HG02759 (cell line): ENCODE measurements around the gene VPS13D.

ENCODE experiments used
- ATAC-seq: cut with Tn5 transposase; IDR thresholded peaks from one replicate; pipeline ENCODE4 v1.9.1; 2021; ENCODE audit warnings: mild to moderate bottlenecking, moderate library complexity; ENCODE audit not compliant: unreplicated experiment

VPS13D gene

DNA sequence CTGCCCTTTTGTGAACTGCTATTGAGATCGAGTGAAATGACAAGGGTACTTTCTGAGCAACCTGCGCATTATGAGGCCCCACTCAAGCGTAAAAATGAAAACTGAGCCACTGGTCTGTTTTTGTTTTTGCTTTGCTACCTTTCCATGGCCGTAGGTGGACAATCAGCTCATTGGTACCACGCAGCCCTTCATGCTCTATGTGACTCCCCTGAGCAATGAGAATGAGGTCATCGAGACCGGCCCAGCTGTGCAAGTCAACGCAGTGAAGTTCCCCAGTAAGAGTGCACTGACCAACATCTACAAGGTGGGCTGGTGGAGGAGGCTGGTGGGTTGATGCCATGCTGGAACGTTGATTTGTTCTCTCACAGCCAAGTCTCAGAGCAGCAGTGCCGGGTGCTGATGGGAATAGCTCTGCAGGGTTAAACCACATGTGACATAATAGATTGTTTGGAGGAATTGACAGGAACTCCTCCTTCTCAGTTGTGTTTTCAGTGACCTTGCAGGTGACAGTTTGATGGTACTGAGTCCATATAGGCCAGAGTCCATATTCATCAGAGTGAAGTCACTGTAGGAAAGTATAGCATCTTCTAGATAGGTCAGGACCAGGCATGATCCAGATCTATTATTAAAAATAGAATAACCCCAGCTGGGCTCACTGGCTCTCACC, 170.3 kb downstream of the VPS13D start:
- no peak for ATAC-seq

DNA sequence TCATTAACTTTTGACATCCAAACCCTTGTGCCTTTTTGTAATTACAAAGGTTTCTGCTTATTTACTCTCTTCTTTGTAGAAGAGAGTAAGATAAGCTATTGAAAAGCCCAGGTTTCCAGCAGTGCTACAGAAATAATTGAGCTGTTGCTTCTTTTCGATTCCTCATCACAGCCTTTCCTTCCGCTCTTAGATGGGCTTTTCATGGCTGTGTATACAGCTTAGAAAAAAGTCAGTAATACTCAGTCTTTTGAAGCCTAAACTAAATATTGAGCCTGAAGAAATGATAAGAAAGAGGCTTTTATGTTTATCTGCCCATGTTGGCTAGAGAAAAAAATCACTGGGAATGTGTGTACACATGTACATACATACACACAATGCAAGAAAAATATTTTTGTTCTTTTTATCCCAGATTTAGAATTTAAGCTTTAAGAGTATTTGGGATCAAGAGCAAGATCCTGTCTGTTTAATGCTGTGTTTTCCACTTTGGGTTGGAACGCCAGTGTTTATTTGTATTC, 172.4 kb downstream of the VPS13D start:
- no peak for ATAC-seq

DNA sequence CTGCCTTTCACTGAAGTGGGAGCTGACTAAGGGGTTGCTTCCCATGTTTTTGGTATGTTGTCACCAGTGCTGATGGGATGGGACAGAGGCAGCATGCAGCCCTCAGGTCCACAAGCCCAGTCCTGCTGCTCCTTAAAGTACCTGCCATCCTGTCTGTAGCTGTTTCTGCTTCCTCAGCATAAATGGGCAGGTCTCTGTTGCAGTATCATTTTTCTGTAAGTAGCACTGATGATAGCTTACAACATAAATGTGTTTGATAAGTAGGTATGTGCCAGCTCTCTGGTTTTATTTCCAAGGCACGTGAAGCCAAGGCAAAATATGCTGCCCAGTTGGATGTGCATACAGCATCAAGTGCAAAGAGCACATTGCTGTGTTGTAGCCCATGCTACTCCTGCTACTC, 173.0 kb downstream of the VPS13D start:
- no peak for ATAC-seq

DNA sequence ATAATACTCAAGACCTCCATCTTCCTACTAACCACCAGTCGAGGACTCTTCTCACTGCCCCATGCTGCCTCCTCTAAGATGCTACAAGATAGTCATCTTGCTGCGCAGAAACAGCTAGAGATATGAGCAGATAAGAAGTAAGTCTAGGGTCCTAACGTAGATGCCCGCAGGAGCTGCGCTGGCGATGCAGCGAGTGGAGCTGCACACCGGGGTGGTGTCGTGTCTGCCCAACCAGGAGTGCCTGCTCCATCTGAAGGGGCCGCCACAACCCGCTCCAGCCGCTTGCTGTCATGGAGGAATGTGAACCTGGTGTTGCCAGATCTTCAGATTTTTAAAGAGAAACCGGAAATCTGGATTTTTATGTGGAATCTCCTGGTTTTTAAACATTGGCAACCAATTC, 175.1 kb downstream of the VPS13D start:
- no peak for ATAC-seq

DNA sequence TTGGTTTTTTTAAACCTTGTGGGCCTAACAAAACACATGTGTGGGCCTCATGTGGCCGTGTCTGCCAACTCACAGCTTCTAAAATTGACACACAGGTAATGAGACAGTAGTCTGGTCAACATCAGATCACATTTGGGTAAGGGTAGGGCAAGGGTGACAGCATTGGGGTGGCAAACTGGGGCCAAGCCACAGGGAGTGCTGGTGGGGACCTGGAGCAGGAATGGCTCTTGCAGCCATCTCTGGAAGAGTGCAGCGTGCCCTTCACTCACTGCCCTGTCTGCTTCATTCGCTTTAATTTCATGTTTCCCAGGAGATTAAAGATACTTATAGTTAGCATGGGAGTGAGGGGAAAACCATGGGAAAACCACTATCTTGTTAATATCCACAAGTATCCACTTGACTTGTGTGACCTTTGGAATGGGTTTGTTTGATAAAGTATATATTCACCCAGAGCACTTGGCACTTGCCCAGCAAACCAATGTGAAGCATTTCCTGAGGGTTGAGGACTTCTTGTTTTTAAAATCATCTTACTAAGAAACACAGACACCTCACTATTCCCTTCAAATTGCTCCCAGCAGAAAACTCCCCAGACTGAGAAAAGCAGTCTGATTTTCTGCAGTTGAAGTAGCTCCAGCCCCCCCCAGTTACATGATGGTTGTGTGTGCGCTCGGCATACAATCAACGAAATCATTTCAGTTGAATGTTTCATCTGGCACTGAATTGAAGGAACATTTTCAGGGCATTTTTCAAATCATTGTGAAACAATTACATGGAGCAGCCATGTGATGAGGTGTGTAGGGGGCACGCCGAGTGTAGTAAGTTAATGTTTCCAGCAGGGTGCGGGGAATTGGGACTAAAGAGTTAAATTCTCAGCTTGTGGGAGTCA, 175.7 kb downstream of the VPS13D start:
- ATAC-seq, result no peak

DNA sequence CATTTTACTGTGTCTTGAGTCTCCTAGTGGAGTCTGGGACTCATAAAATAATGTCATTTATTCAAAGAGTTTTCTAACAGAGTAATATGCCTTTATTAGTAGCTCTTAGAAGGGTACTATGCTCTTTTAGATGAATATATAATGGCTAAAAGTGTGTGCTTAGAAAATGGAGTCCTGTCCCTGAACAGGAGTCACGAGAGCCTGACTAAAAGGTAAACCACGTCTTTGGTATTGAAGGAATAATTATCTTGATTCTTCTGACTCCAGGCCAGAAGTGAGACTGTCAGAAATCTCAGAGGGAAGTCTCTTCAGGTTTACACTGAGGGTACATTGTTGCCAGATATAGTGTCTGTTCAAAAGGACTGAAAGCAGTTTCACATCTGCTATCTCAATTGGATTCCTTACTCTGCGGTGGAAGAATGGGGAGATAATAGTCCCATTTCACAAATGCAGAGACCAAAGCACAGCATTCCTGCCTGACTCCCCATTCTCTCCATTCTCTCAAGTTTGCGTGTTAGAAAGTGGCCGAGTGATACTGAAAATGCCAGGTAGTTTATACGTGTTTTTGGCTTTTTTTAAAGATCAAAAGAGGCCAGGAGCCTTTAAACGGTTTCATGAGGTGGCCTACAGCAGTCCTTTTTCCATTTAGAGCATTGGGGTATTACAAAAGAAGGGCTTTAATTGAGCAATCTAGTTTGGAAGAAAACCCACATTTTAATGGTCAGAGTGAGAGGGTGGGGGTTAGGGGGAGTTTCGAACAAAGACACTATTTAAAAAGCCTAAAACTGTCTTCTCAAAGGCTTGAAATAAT, 176.6 kb downstream of the VPS13D start:
- ATAC-seq, result no peak

DNA sequence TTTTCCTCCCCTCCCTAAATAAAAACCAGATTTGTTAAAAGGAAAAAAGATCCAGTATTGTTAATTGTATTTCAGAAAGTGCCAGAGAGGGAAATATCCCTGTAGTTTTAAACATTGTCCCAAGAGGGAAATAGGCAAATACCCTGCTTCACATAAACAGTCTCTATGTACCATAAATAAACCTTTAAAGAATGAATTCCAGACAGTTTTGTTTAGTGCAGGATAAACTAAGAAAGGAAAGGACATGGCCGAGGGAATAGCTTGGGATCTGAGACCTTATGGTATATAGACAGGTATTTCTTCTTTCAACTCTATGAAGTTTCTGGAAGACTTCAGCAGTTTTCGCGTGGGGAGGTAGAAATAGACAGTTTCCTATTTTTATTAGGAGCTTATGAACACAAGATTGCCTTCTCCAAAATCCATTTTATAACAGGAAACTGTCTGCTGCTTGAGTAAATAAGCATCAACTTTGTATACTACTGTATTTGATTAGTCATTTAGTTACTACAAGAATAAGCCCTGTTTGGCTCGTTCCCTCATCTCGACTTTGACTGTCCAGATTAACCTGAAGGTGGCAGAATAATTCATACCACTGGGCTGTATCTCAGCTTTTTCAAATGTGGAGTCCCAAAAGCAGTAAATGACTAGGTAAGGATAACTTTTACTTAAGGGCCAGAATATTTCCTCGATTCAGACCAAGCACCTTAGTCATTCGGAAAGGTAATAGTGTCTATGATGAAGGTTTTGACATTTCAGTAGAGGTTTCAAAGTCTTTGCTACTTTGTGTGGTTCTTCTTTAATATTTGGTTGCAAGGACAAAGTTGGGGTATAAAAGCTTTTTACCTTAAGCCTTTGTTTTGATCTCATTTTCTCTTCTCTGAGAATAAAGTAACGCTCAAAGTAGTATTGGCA, 177.5 kb downstream of the VPS13D start:
- ATAC-seq, result no peak

DNA sequence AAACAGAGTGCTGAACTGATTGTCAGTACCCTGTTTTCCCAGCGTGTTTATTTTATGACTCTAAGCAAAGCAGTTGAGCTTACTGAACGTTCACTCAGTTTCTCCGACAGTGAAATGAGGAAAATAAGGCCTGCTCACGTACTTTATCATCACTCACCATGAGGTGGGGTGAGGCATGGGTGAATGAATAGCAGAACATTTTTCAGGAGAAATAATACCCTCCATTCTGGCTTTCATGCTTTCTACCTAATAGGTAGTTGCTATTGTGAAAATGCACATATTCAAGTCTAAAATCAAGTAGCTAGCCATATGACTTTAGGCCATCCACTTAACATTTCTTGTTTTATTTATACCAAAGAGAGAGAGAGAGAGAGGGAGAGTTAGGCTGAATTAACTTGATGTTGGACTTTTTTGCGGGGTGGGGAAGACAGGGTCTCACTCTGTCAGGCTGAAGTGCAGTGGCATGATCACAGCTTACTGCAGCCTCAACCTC, 178.2 kb downstream of the VPS13D start:
- no peak for ATAC-seq

DNA sequence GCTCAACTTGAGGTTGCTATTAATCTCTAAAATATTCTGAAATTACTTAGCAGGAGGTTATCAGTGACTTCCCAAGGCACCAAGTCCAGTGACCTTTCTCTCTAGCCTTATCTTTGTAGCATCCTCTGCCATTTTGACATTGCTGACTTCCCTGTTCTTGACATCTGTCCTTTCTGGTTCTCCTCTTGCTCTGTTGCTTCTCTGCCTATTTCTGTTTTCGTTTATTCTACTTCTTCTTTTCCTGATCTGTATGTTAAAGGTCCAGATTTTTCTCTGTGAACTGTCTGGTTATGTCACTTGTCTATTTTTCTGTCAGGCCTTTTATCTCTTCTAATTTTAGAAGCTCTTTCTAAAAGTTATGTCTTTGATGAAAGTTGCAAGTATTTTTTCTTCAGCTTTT, 178.8 kb downstream of the VPS13D start:
- ATAC-seq, result no peak

DNA sequence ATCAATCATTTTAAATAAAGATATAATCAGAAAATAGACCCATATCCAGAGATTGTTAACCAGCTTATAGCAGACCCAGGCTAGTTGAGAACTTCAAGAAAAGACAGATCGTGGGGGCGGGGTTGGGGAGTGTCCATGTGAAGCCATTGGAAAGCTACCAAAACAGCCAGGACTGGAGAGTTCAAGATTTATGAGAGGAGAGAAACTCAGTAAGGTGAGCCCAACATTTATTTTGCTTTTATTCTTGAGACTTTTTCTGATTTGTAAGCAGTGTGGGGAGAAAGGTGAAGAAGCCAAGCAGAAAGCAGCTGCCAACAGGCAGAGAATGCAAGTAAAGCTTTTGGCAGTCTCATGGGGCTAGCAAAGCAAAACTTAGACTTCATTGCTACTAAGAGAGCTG, 179.9 kb downstream of the VPS13D start:
- no peak for ATAC-seq

DNA sequence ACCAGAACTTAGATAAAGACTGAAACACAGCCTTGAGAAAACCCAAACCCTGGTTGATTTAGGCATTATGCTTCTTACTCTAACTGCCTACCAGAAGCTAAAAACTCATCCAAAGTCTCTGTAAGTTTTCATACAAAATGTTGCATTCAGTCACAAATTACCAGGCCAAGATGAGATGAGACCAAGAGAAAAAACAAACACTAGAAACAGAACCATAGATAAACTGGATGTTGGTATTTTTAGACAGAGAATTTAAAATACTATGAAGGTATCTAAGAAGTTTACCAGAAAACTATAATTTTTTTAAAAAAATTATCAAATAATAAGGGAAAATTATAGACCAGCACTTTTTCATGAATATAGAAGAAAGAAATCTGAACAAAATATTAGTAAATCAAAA, 180.5 kb downstream of the VPS13D start:
- ATAC-seq, result no peak

DNA sequence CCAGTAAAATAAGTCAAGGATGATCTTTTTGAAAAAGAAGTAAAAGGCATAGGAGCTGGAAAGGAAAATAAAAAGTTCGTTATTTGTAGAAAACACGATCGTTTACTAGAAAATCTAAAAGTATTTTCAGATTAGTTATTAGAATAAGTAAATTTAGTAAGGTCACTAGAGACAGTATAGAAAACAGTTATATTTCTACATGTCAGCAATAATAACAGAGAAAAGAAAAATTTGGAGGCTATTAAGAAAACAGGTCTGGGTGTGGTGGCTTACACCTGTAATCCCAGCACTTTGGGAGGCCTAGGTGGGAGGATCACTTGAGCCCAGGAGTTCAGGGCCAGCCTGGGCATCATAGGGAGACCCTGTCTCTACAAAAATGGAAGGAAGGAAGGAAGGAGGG, 181.3 kb downstream of the VPS13D start:
- ATAC-seq, result no peak

DNA sequence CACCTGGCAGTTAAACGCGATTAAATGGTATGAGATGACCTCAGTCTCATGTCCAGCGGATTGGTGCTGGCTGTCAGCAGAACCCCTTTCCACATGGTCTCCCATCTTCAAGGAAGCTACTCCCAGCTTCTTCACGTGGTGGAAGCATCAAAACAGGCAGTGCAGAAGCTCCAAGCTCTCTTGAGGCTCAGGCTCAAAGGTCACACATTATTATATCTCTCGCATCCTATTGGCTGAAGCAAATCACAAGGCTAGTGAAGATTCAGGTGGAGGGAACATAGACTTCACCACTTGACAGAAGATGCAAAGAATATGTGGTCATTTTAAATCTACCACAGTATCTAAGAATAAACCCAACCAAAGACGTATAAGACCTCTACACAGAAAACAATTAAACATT, 181.9 kb downstream of the VPS13D start:
- ATAC-seq, result no peak

DNA sequence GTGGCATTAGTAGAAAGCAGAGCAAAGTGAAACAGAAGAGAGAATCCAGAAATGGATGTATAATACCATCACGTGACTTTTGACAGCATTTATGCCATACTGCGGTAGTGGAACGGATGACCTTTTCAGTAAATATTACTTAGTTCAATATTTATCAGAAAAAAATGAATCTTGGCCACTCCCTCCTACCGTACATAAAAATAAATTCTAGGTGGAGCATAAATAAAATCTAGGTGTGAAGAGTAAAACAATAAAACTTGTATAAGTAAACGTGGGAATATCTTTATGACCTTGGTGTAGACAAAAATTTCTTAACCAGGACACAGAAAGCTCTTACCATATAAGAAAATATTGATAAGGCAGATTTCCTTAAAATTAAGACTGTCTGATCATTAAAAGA, 182.6 kb downstream of the VPS13D start:
- ATAC-seq, result no peak

DNA sequence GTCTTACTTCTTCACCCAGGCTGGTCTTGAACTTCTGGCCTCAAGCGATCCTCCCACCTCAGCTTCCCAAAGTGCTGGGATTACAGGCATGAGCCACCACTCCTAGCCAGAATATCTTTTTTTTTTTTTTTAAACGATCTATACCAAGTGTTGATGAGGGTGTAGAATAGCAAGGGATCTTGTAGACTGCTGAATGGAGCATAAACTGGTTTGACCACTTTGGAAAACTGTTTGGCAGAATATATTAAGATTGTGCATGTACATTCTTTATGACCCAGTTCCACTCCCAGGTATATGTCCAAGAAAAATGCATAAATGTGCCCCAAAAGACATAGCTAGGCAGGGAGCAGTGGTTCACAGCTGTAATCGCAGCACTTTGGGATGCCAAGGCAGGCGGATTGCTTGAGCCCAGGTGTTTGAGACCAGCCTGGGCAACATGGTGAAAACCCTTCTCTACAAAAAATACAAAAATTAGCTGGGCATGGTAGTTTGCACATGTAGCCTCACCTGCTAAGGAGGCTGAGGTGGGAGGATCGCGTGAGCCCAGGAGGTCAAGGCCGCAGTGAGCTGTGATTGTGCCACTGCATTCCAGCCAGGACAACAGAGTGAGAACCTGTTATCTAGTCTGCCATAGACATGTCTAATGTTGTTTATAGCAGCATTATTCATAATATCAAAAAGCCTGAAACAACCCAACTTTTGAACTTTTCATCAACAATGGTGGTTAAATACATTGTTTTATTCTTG, 184.0 kb downstream of the VPS13D start:
- ATAC-seq, result no peak

DNA sequence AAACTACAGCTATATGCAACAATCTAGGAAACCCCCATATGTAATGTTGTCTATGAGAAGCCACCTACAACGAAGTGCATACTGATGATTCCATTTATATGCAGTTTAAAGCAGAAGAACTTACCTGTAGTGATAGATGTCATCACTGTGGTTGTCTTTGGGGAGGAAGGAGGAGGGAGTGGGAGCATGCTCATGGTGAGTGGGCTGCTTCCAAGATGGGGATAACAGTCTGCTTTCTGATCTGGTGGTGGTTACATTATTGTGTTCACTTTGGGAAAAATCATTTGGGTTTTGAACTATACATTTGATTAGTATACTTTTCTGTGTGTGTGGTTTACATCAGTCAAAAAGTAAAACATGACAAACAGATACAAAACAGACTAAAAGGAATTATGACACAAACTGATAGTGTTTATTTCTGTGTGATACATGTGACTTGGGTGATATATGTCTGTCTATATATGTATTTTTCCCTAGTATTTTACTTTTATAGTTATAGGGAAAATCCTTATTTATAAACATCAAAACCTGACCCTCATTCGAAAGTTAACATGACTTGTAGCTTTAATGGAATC, 184.7 kb downstream of the VPS13D start:
- no peak for ATAC-seq

DNA sequence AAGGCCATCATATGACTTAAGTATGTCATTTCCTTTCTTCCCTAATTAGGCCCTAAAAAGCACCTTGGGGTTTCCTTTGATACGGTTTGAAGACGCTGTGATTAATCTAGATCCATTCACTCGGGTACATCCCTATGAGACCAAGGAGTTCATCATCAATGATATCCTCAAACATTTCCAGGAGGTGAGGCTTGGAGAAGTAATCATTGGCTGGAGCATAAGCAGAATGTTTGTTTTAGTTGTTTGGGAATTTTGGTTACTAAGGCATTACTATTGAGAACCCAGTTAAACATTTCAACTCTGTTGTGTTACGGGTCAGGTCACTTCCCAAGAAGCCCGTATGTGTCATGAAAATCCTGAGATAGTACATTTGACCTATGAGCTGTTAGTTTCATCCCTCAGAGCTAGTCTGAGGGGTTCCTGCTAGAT, 185.2 kb downstream of the VPS13D start:
- ATAC-seq, result no peak

DNA sequence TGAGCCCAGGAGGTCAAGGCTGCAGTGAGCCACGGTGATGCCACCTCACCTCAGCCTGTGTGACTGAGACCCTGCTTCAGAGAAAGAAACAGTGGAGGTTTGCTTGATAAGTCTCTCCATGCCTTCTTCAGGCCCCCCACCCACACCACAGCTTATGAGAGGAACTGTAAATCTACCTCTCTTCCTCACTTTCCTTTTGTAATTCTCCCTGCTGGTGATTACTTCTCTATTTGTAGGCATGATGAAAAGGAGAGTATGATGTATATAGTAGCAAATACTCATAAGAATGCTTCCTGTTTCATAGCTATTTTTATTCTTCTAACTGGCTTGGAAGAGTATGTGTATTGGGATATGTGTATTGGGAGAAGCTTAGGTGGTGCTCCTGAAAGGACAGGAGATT, 186.3 kb downstream of the VPS13D start:
- no peak for ATAC-seq

DNA sequence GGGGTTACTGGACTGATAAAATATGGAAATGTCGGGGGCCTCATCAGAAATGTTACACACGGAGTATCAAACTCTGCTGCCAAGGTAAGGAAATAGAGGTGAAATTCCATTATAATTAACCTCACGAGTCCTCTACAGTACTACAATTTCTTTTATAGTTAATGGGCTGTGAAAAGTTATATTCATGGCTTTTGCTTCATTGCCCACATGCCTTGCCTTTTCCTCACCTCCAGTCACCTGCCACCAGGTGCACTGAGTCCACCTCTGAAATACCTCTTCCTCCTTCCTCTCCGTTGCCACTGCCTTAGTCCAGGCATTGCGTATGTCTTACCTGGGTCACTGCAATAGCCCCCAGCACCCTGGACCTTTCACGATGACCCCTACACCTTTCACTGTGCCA, 186.9 kb downstream of the VPS13D start:
- no peak for ATAC-seq
